Measurements from ENCODE around the gene LRRC74B.

GRCh38 chr22:21029486-21030025, 16.2 kb upstream of the LRRC74B start:
- TF ChIP-seq POLR2A (IDR thresholded peaks at IDR 0.05): no peak
- no peak for TF ChIP-seq CTCF (IDR thresholded peaks at IDR 0.05)

Measured in adrenal gland (tissue), 5 donors.